Gastrocnemius medialis (tissue), 4 donors: ENCODE measurements around the gene WDR62. TPM values are rescaled to one million over a fixed set of nuclear protein-coding genes. Genes with fewer than 3 reads are reported as not detected.

Source experiments
- ATAC-seq, 2 donors: fragments of 150-250 bp; one replicate each; pipeline ENCODE4 v1.9.1; 2016
- DNase-seq, 2 donors: peaks; one replicate each; pipeline ENCODE4 v3.0.0-alpha.2; 2019
- H3K27ac ChIP-seq, 4 donors: fragments of 200-600 bp; sonication (generic); 1 replicate in 1 of 4; 2 replicates in 3 of 4; pipeline ENCODE4 v1.5.1; 2016 to 2018; ENCODE audit warnings: mild to moderate bottlenecking in 2 of 4, moderate library complexity in 1 of 4
- H3K27me3 ChIP-seq, 3 donors: fragments of 200-600 bp; sonication (generic) in 2 of 3; 1 replicate in 1 of 3; 2 replicates in 2 of 3; pipeline versions ENCODE4 v1.5.1 to v1.6.0; 2016 to 2019; ENCODE audit warnings: mild to moderate bottlenecking in 1 of 3, moderate library complexity in 1 of 3
- H3K36me3 ChIP-seq, 2 donors: fragments of 200-600 bp; sonication (generic) in 1 of 2; one replicate each; pipeline ENCODE4 v1.5.1; 2017 to 2018
- H3K4me1 ChIP-seq, 2 donors: fragments of 200-600 bp; sonication (generic) in 1 of 2; one replicate each; pipeline ENCODE4 v1.5.1; 2016 to 2017; ENCODE audit warnings: mild to moderate bottlenecking in 2 of 2
- H3K4me3 ChIP-seq, 4 donors: fragments of 200-600 bp; sonication (generic) in 3 of 4; 1 replicate in 1 of 4; 2 replicates in 3 of 4; pipeline ENCODE4 v1.5.1; 2016 to 2019; ENCODE audit warnings: mild to moderate bottlenecking in 2 of 4
- H3K9me3 ChIP-seq, 3 donors: fragments of 200-600 bp; sonication (generic) in 2 of 3; 1 replicate in 1 of 3; 2 replicates in 2 of 3; pipeline ENCODE4 v1.5.1; 2016 to 2019
- POLR2A ChIP-seq, 2 donors: fragments of 450-650 bp; IDR thresholded peaks; one replicate each; pipeline ENCODE4 v1.6.1; 2017; ENCODE audit warnings: antibody characterized with exemption in 2 of 2, mild to moderate bottlenecking in 2 of 2, moderate library complexity in 2 of 2
- in situ Hi-C, 4 donors: fragments of 200-750 bp; cut with MboI; loops; one replicate each; pipeline versions ENCODE4 v1.15.0 to v1.8.0; 2017; ENCODE audit warnings: low sequenced_read_pairs in 4 of 4
- intact Hi-C: fragments of 100-400 bp; cut with DNase I; formaldehyde crosslinking; loops from one replicate; pipeline ENCODE4 v1.15.1; 2023; ENCODE audit warnings: low total_unique reads
- total RNA-seq, 4 donors: library from RNA; depleted of rRNA; stranded (reverse); fragments of >200 nt; gene quantifications; one replicate each; pipeline versions ENCODE4 v1.1.0 to v1.2.3, GENCODE V29; 2016
- TF ChIP-seq, protein P1 (sequence below), 5 experiments: fragments of 450-650 bp in 3 of 5; fragments of 200-600 bp in 2 of 5; sonication (generic) in 2 of 5; IDR thresholded peaks in 4 of 5; conservative IDR thresholded peaks in 1 of 5; 1 replicate in 4 of 5; 2 replicates in 1 of 5; pipeline ENCODE4 v1.5.1; 2016 to 2019; ENCODE audit warnings: antibody characterized with exemption in 5 of 5, mild to moderate bottlenecking in 3 of 5, moderate library complexity in 3 of 5

The WDR62 gene
- total RNA-seq, 4 donors from 2014 or later, result 0.20 to 2.1 (median 1.0) TPM

DNA sequence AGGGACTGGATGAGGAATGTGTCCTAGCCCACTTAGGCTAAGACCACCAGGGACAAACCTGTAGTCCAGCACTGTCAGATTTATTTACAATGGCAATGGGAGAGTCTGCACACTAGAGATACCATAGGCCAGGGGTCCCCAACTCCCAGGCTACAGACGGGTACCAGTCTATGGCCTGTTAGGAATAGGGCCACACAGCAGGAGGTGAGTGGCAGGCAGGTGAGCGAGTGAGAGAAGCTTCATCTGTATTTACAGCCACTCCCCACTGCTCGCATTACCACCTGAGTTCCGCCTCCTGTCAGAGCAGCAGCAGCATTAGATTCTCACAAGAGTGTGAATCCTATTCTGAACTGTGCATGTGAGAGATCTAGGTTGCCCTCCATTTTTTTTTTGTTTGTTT is 3.1 kb upstream of the WDR62 start:
- ATAC-seq (no peak), DNase-seq (no peak)
- Histone ChIP-seq H3K27ac (no peak overlapping the region), H3K36me3 (no peaks in the 10 kb centered on the region), H3K27me3 (no peaks in the 10 kb centered on the region), H3K9me3 (no peaks in the 10 kb centered on the region), H3K4me3 (no peak overlapping the region), H3K4me1 (peaks cover 12 to 13% of the 10 kb centered on the region in 2 donors)
- in situ Hi-C loops (loop anchor here in 1 of 4 donors (5.0 kb wide), 1 partner anchor 54 kb away; the partner anchor contains the start of gene SDHAF1), intact Hi-C loops (no loop called here)
- TF ChIP-seq POLR2A (IDR thresholded peaks at IDR 0.05), result no peak
- TF ChIP-seq, protein P1, sequence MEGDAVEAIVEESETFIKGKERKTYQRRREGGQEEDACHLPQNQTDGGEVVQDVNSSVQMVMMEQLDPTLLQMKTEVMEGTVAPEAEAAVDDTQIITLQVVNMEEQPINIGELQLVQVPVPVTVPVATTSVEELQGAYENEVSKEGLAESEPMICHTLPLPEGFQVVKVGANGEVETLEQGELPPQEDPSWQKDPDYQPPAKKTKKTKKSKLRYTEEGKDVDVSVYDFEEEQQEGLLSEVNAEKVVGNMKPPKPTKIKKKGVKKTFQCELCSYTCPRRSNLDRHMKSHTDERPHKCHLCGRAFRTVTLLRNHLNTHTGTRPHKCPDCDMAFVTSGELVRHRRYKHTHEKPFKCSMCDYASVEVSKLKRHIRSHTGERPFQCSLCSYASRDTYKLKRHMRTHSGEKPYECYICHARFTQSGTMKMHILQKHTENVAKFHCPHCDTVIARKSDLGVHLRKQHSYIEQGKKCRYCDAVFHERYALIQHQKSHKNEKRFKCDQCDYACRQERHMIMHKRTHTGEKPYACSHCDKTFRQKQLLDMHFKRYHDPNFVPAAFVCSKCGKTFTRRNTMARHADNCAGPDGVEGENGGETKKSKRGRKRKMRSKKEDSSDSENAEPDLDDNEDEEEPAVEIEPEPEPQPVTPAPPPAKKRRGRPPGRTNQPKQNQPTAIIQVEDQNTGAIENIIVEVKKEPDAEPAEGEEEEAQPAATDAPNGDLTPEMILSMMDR (IDR thresholded peaks at IDR 0.05 in 4 of 5, conservative IDR thresholded peaks at IDR 0.05 in 1 of 5), result no peak

DNA sequence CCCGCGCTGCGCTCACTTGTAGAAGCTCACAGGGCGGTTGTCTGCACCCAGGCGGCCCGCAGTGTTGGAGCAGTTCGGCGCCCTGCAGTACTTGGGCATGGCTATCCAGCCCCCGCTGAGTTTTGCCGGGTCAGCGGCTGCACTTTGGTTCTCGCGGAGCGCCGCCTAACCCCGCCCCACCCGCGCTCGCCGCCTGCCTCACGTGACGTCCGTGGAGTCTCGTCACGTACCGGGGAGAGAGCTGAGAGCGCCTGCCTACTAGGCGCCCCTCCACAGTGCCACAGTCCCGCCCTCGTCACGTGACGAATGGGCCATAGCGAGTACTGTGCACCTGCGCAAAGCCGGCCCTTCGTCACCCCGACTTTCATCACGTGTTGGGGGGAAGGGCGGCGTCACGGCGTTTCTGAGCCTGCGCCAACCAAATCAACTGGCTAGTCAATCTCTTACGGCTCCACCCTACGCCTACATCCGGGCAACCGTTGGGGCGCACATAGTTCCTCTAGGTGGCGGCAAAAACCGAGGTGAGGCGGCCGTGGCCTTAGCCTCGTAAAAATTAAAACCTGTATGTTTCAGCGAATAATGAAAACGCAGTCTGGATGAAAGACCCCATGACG is 471 bp upstream of the WDR62 start, which contains the start of gene THAP8:
THAP8 (minus strand) TSS at position 167 of the 614 bp plus-strand sequence; CDS start at position 99, 68 bp downstream.
- peak; percentile 100 for DNase-seq
- Histone ChIP-seq H3K36me3 (no peaks in the 10 kb centered on the region), H3K27ac (peak within 1 kb of the TSS; percentile 87 to 99 (median 96)), H3K4me1 (peaks cover 12 to 13% of the 10 kb centered on the region in 2 donors), H3K9me3 (no peaks in the 10 kb centered on the region), H3K4me3 (peak within 1 kb of the TSS; percentile 67 to 93 (median 83)), H3K27me3 (no peaks in the 10 kb centered on the region)
- in situ Hi-C loops, result loop anchor here in 1 of 4 donors (5.0 kb wide), 1 partner anchor 57 kb away; the partner anchor contains the start of gene SDHAF1
- ATAC-seq, result peak; percentile 92 to 95
- TF ChIP-seq, protein P1 (IDR thresholded peaks at IDR 0.05 in 4 of 5, conservative IDR thresholded peaks at IDR 0.05 in 1 of 5), result peak; percentile 50 to 58 (median 54)
- TF ChIP-seq POLR2A (IDR thresholded peaks at IDR 0.05), result peak; percentile 65 to 72
- intact Hi-C loops, result loop anchor here (1.0 kb wide), 5 partner anchors 40 to 160 kb away; partner anchors contain the start of genes ALKBH6, SDHAF1, TBCB and ZNF565

DNA sequence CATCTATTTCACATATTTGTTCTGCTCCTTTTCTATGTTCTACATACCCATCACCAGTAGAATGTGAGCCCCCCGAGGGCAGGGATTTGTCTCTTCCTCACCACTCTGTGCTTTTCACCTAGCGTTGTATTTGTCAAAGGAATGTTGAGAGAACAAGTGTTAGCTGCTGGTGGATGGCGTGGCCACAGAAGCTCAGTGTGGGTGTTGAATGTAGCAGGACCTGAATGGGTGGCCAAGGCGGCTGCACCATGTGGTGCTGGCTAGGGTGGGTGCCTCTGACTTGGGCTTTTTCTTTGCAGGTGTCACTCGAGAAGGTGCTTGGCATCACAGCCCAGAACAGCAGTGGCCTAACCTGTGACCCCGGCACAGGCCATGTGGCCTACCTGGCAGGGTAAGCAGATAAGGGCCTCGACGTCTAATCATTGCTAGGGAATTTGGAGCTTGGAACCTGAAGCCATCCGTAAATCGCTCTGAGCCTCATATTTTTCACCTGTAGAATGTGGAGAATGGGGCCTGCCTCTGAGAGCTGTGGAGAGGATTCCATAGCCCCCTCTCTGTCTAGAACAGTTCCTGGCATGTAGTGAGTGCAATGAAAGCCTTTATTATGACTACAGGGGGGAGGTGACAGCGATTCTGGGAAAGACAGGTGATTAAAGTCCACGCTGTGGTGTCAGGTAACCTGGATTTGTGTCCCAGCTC is 3.9 kb downstream of the WDR62 start:
- DNase-seq, result no peak
- in situ Hi-C loops (no loop called here), intact Hi-C loops (no loop called here)
- H3K27ac ChIP-seq, result peak overlapping the region in 1 of 4 donors; percentile 45
- TF ChIP-seq POLR2A (IDR thresholded peaks at IDR 0.05), result no peak
- TF ChIP-seq, protein P1 (IDR thresholded peaks at IDR 0.05 in 4 of 5, conservative IDR thresholded peaks at IDR 0.05 in 1 of 5), result no peak
- H3K36me3 ChIP-seq, result no peaks in the 10 kb centered on the region
- no peak for ATAC-seq
- H3K4me3 ChIP-seq, result no peak overlapping the region
- H3K27me3 ChIP-seq, result no peaks in the 10 kb centered on the region
- H3K4me1 ChIP-seq, result peaks cover 8 to 10% of the 10 kb centered on the region in 2 donors
- H3K9me3 ChIP-seq, result no peaks in the 10 kb centered on the region

DNA sequence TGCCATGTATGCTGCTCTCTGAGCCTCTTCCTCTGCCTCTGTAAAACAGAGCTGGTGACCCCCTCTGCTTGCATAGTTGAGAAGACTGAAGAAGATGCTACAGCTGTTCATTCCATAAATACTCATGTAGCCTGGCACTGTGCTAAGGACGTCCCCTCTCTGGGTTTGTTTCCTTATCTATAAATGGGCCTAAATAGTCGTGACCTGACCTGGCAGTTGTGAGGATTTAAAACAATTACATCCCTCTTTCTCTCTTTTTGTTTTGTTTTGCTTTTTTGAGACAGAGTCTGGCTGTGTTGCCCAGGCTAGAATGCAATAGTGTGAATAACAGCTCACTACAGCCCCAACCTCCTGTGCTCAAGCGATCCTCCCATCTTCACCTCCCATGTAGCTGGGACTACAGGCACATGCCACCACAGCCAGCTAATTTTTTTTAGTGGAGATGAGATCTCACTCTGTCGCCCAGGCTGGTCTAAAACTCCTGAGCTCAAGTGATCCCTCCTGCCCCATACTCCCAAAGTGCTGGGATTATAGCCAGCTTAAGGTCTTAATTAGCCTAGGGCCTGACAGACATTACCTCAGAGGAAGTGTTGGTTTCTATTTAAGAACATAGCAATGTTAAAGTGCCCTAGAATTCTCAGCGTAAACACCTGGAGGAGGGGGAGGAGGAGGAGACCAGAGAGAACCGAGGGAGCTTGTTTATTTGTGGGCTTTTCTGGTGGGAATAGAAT is 4.6 kb downstream of the WDR62 start:
- DNase-seq (no peak), ATAC-seq (no peak)
- intact Hi-C loops, result no loop called here
- in situ Hi-C loops, result no loop called here
- Histone ChIP-seq H3K4me3 (no peak overlapping the region), H3K4me1 (peaks cover 8 to 10% of the 10 kb centered on the region in 2 donors), H3K36me3 (no peaks in the 10 kb centered on the region), H3K27me3 (no peaks in the 10 kb centered on the region), H3K9me3 (no peaks in the 10 kb centered on the region), H3K27ac (peak overlapping the region in 1 of 4 donors; percentile 45)
- no peak for TF ChIP-seq POLR2A (IDR thresholded peaks at IDR 0.05)
- TF ChIP-seq, protein P1 (IDR thresholded peaks at IDR 0.05 in 4 of 5, conservative IDR thresholded peaks at IDR 0.05 in 1 of 5), result no peak
